T-helper 2 cell treated with Interferon-gamma antibody and Interleukin-4, amounts not matched to agents 100 ng/mL and 5 ng/mL, for 36 hours (primary cell): Measurements from ENCODE around the gene TEAD1. TPM values are rescaled to one million over a fixed set of nuclear protein-coding genes. Genes with fewer than 3 reads are reported as not detected.

Source experiments
- intact Hi-C: fragments of 100-400 bp; cut with micrococcal nuclease; formaldehyde crosslinking; loops from one replicate; pipeline ENCODE4 v1.15.1; 2023
- total RNA-seq: library from RNA; stranded (reverse); gene quantifications from 2 replicates; pipeline ENCODE4 v1.2.3, GENCODE V29; 2022

The TEAD1 gene
- 0.18 and 0.32 TPM in 2 replicates for total RNA-seq

- intact Hi-C loops: loop anchor here (10.0 kb wide), 2 partner anchors 141 to 601 kb away; partner anchors contain the start of gene BMAL1
These were observed at the start of gene TEAD1 for GRCh38 chr11:12673924-12674570. TEAD1 (plus strand) TSS chr11:12674421.

GRCh38 chr11:12624595-12624994 is 49.6 kb upstream of the TEAD1 start:
- intact Hi-C loops: no loop called here

GRCh38 chr11:12625438-12626071 is 48.7 kb upstream of the TEAD1 start:
- intact Hi-C loops: no loop called here

- intact Hi-C loops: no loop called here
These were observed 47.6 kb upstream of the TEAD1 start for GRCh38 chr11:12626616-12627015.

- intact Hi-C loops: no loop called here
These were observed 45.9 kb upstream of the TEAD1 start for GRCh38 chr11:12628314-12628713.

GRCh38 chr11:12629601-12630313 is 44.5 kb upstream of the TEAD1 start:
- intact Hi-C loops: no loop called here

GRCh38 chr11:12631651-12632050 is 42.6 kb upstream of the TEAD1 start:
- intact Hi-C loops: no loop called here

GRCh38 chr11:12634329-12634728 is 39.9 kb upstream of the TEAD1 start:
- intact Hi-C loops: no loop called here

GRCh38 chr11:12636871-12637410 is 37.3 kb upstream of the TEAD1 start:
- intact Hi-C loops: no loop called here

GRCh38 chr11:12639388-12639787 is 34.8 kb upstream of the TEAD1 start:
- intact Hi-C loops: no loop called here

GRCh38 chr11:12640355-12640754 is 33.9 kb upstream of the TEAD1 start:
- intact Hi-C loops: no loop called here

- intact Hi-C loops: no loop called here
These were observed 33.0 kb upstream of the TEAD1 start for GRCh38 chr11:12640926-12641849.

- intact Hi-C loops: no loop called here
These were observed 32.2 kb upstream of the TEAD1 start for GRCh38 chr11:12642040-12642439.

GRCh38 chr11:12642806-12643428 is 31.3 kb upstream of the TEAD1 start:
- intact Hi-C loops: no loop called here

GRCh38 chr11:12646478-12646877 is 27.7 kb upstream of the TEAD1 start:
- intact Hi-C loops: no loop called here

GRCh38 chr11:12653729-12654128 is 20.5 kb upstream of the TEAD1 start:
- intact Hi-C loops: no loop called here

- intact Hi-C loops: no loop called here
These were observed 18.4 kb upstream of the TEAD1 start for GRCh38 chr11:12655842-12656241.

- intact Hi-C loops: no loop called here
These were observed 16.9 kb upstream of the TEAD1 start for GRCh38 chr11:12657336-12657735.

- intact Hi-C loops: no loop called here
These were observed 16.2 kb upstream of the TEAD1 start for GRCh38 chr11:12657981-12658380.

- intact Hi-C loops: no loop called here
These were observed 12.0 kb upstream of the TEAD1 start for GRCh38 chr11:12662101-12662689.
